ENCODE measurements around the gene GATA3.
"Not testable (repeated sequence)": the region's sequence is repeated elsewhere in the genome, so short reads cannot be mapped to it uniquely, and the experiment has no call there.

Gene GATA3

GRCh38 chr10:8054494-8055407 lies at the start of gene GATA3:
Gene GATA3 (plus strand): TSS chr10:8054688. CDS start chr10:8055656, 968 bp downstream.
- DNase-seq (ENCODE audit: low read depth): peak; percentile 39

DNA sequence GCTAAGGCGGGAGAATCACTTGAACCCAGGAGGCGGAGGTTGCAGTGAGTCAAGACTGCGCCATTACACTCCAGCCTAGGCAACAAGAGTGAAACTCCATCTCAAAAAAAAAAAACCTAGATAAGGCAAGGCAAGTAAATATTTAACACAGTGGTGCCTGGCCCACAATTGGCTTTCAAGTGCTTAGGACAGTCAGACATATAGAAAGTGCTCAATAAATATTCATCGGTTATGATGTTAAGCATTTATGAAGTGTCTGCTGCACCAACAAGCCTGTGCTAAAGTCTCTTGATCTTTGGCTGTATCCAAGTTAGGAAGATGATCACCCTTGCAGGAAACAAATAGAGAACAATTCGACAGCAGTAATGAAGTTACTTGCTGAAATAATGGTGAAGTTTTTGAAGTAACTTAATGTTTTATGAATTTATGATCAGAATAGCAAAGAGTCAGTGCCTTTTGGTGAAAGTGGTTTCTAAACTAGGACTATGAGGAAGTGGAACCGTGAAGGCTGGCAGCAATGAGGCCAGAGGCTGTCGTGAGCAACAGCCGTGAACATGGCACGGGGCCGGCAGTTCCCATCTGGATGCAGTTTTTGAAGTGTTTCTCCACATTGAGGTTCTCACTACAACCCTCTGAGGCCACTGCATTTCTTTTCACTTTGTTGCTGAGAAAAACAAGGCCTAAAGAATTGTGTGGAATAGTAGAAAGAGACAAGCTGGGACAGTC lies 48.1 kb upstream of the GATA3 start:
- no peak for DNase-seq (ENCODE audit: low read depth)

DNA sequence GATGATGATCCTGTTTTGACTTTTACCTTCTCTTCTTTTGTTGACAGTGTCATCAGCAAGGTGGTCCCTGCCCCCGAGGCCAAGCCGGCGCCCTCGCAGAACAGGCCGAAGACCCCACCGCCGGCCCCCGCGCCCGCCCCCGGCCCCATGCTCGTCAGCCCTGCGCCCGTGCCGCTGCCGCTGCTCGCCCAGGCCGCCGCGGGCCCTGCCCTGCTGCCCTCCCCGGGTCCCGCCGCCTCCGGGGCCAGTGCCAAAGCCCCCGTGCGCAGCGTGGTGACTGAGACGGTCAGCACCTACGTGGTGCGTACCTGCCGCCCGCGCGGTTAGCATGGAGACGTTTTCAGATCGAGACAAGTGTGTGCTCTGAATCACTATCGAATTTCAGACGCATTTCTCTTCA lies 45.5 kb upstream of the GATA3 start:
- DNase-seq (ENCODE audit: low read depth): no peak

GRCh38 chr10:8013006-8013405 lies 41.5 kb upstream of the GATA3 start:
- DNase-seq (ENCODE audit: low read depth): no peak

DNA sequence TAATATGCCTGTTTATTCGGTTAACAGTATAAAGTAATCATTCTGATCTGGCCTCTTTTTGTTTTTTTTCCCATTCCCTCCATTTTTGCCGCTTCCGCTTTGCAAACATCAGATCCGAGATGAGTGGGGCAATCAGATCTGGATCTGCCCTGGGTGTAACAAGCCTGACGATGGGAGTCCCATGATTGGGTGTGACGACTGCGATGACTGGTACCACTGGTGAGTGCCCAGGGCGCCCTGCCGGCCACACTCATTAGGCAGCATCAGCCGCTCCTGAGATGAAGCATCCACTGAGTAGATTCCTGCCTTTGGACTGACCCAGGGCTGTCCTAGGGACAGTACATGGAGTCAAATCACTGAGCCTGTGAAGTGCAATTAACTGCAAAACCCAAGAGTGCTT lies 40.9 kb upstream of the GATA3 start:
- DNase-seq (ENCODE audit: low read depth): no peak

DNA sequence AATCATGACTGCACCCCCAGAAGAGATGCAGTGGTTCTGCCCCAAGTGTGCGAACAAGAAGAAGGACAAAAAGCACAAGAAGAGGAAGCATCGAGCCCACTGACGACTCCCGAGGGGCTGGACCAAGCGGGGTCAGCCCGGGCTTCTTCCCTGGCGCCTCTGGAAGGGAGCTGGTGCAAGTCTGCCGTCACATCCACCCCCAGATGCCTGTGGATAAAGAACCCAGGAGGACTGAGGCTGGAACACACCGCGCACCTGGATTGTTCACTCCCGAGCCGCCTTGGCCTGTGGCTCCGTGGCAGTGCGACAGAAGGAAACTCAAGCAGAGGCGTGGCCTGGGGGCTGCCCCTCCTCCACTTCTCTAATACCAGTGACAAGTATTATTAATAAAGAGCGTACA lies 39.8 kb upstream of the GATA3 start:
- DNase-seq (ENCODE audit: low read depth): no peak

DNA sequence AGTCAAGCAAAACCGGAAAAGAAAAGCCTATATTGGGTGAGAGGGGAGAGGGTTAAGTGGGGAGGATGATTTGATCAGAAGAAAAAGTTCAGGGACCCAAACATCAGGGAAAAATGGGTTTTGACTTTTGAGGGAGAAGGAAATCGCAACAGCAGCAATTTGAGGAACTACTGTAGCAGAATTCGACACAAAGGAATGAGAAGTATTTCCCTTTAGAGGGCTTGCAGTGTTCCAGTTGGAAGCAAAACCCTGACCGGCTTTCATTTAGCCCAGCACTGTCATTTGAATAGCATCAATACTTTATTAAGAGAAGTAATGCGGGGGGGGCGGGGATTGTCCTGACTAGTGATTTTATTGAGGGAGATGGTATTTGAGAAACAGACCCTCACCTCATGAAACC lies 37.2 kb upstream of the GATA3 start:
- DNase-seq (ENCODE audit: low read depth): peak; percentile 16

DNA sequence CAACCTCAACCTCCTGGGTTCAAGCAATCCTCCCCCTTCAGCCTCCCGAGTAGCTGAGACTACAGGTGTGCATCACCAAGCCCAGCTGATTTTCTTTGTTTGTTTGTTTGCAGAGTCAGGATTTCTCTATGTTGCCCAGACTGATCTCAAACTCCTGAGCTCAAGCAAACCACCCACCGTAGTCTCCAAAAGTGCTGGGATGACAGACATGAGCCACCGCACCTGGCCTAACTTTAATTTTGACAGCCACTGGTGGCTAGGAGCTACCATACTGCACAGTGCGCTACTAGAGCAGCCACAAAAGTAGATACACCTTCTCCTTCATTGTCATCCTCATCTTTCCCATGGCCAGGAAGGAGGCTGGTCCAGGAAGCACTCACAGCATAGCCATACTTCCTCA lies 31.2 kb upstream of the GATA3 start:
- no peak for DNase-seq (ENCODE audit: low read depth)

DNA sequence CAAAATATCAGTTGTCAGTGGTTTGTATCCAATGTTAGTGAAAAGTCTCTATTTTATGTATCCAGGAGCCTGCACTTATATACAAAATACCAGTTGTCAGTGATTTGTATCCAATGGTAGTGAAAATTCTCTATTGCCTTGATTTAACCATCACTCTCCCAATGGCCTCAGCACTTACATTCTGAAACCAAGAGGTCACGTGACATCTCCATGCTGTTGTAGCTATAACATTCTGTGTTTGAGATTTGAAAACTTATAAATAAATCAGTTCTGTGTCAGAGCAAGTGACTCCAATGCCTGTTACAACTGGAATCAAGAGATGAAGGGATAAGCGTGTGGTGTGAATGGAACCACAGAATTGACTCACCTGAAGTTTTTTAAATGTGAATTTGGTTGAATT lies 30.6 kb upstream of the GATA3 start:
- no peak for DNase-seq (ENCODE audit: low read depth)

DNA sequence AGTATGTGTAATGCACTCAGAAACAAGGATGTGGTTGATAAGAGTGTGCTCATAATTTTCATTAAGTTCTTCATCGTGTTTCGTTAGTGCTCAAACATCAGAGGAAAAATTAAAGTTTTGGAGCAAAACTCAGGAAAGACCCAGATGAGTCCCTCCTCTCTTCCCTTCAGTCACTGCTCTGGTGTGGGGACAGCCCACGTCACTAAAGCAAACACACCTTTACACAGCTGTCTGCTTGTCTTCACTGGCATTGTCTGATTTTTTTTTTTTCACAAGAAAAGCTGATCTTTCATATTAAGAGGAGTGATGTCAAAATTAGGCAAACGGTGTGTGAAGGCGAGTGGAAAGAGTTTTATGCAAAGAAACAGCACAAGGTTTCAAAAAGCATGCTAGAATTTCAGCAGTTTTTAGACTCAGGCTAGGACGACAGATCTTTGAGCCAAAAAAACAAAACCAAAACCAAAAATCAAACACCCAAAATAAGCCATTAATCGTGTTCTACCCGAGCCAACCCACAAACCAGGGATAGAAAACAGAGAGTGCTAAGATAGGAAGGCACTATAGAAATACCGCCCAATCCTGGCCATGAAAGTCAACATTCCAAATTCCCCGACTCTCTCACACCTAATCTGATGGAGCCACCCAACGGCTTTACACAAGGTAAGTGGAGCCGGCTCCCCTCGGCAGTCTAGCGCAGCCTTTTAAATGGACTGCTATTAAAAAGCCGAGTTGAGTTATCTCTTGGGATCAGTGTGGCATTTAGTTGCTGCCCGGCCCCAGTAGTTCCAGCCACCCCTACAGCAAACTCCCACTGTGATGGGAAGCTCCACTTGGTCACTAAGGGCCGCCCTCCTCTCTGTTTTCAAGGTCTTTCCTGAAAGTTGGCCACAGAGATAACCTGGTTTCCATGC lies 27.9 kb upstream of the GATA3 start:
- DNase-seq (ENCODE audit: low read depth): no peak

GRCh38 chr10:8031211-8031610 lies 23.3 kb upstream of the GATA3 start:
- not testable (repeated sequence) for DNase-seq (ENCODE audit: low read depth)

DNA sequence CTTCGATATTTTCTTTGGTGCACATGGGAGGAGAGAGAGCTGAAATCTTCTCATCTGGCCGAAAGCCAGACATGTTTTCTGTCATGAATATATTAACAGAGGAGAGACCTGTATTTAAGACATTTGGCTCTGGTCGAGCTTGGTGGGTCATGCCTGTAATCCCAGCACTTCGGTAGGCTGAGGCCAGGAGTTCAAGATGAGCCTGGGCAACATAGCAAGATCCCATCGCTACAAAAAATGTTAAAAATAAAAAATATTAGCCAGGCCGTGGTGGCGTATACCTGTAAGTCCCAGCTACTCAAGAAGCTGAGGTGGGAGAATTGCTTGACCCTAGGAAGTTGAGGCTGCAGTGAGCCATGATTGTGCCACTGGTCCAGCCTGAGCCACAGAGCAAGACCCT lies 21.9 kb upstream of the GATA3 start:
- no peak for DNase-seq (ENCODE audit: low read depth)

DNA sequence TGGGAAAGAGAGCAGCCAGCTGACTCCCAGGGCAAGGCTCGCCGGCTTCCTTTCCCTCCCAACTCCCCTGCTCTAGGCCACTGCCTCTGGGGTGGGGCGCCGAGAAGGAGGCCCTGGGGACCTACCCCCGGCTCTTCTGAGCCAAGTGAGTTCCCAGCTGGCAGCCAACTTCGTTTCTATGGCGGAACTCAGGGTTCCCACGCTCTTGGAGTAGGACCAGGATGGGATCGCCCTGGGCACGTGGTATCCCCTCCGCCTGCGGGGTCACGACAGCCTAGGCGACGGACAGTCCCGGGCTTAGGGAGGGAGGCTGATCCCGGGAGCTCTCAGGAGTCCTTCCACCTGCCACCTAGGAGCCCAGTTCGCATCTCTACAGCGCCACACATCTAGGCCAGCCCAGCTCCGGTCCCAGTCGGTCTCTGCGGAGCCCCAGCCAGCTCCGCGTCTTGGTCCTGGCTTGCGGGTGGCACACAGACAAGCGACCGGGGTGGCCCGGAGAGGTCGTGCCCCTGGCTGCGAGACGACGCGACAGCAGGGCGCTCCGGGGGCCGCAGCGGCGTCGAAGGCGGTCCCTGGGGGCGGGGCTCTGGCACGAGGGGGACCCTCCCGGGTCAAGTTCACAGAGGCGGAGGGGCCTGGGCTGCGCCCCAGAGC lies 20.5 kb upstream of the GATA3 start:
- DNase-seq (ENCODE audit: low read depth): no peak

DNA sequence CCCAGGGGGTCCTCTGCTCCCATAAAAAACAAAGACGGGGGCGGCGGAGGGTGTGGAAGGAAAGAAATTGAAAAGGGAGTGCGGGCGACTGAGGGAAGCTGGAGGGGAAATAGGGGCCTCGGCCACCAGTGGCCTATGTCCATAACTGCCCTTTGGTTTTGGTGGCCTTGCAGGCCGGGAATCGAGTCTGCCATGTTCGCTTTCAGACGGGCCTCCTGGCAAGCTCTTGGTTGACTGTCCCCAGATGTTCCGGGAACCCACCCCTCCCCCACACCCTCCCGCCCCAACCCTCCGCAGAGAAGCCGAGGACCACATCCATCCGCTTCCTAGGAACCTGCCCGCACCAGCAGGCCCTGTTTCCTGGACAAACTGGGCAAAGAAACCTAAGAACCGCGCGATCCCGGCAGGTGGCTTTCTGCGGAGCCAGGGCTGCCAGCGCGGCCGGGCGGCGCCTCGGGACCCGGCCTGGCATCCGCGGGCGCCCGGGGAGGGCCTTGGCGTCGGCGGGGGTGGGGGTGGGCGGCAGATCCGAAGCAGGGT lies 20.0 kb upstream of the GATA3 start:
- DNase-seq (ENCODE audit: low read depth): no peak

- DNase-seq (ENCODE audit: low read depth): peak; percentile 22
Observed at GRCh38 chr10:8035006-8035640, 19.4 kb upstream of the GATA3 start.

DNA sequence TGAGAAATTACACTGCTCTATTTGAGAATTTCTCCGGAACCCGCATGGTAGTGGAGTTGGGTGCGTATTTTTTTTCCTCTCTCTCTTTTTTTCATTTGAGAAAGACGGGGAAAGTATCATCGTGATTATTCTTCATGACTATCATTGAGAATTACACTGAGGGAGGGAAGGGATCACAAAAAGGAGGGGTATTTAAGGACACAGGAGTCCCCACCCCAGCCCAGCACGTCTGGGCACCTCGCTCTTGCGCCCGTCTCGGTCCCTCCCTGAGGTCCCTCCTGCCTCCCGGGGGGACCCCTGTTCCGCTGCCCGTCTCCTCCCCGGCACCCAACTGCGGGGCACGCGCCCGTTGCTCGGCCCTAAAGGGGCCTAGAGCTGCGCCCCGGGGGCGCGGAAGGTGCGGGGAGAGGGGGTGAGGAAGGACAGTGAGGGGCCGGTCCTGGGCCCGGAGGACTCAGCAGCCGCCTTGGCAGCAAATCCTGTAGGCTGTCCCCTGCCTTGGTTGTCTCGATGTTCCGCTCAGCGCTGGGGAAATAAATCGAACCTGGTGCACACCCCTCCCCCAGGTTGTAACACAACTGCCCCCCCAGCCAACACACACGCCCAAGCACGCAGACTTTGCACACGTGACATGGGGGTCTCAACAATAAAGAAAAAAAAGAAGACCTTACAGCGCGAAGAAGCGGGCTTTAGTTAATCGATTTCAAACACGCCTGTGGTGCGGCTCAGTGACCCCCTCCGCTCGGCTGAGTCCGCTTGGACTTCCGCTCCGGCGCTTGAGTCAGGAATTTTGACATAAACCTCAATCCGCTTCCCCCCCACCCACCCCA lies 18.6 kb upstream of the GATA3 start:
- DNase-seq (ENCODE audit: low read depth): no peak

DNA sequence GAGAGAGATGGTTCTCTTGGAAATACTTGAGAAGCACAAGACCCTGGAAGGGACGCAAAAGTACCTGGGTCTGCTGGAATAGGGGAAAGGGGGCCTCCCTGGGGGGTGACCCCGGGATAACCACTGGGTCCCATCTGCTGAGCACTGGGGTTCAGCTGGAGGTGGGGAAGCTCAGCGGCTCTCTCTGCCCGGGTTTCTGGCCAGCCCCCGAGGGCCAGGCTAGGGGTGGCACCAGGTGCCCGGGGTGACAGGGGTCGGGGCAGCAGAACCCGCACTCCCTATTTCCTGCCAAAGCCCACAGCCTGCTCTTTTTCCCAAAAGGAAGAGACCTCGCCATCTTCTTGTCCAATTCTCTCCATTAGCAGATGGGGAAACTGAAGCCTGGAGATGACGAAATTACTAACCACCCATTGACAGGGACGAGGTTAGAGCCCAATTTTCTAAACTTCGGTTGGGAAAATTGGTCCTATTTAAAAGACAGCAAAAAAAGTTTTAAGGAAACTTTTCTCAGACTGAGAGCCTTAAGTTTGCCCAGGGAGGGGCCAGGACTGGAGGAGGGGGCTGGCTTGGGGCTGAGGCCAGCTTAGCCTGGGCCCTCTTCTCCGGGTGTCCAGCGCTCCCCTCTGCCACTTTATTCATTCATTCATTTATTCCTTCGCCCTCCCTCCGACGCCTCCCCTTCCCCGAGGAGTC lies 17.8 kb upstream of the GATA3 start:
- DNase-seq (ENCODE audit: low read depth): no peak

DNA sequence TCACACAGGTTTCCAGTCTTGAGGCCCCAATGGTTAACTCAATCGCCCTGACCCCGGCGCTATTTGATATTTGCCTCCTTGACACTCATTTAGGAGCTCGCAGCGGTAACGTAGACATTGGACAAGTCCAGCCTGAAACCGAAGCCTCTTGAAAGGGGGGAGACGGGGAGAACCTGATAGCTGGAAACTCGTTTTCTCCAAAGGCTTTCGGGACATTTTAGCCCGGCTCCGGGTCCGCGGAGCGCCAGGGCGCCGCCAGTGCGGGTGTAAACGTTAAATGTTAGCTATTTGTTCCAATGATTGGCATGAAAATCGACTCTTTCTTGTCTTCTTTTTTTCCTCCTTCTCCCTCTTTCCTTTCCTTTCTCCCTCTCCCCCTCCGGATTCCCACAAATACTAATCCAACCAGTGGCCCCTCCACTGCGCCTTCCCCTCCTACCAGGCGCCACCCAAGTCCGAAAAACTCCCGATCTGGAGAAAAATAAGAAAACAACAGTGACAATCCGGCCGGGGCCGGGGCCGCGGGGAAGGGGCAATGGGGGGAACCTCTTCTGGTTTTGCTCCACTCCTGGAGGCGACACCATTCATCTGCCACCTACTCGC lies 17.2 kb upstream of the GATA3 start:
- no peak for DNase-seq (ENCODE audit: low read depth)
